ENCODE measurements around the gene TRIM52. TPM values are rescaled to one million over a fixed set of nuclear protein-coding genes. Genes with fewer than 3 reads are reported as not detected.

Gene TRIM52
- polyA plus RNA-seq, 2 of the 4 experiments (the other 2 are of a cell fraction) = 11.1 to 12.1 TPM

DNA sequence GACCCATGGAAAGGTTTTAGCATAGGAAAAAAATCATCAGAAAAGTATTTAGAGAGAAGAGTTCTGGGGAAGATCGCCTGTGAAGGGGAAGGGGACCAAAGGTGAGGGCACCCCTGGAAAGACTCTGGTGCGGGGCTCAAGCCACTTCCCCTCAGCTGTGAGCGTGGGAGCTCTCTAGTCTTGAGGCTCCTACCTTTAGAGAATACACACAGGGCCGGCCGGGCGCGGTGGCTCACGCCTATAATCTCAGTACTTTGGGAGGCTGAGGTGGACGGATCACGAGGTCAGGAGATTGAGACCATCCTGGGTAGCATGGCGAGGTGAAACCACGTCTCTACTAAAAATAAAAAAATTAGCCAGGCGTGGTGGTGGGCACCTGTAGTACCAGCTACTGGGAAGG, 30.9 kb downstream of the TRIM52 start:
- no peaks in the 10 kb centered on the region for H3K9me3 ChIP-seq
- no peak for ATAC-seq
- H3K4me3 ChIP-seq = no peak overlapping the region
- no peak for FAIRE-seq
- no peak overlapping the region for H3K4me2 ChIP-seq
- peaks cover 2% of the 10 kb centered on the region; the same call in 2 of the 3 replicates for H3K4me1 ChIP-seq
- TF ChIP-seq EP300 (IDR thresholded peaks at IDR 0.05) (no peak), FOXS1 (CRISPR knock-in tag; IDR thresholded peaks at IDR 0.05) (no peak), JUNB (IDR thresholded peaks at IDR 0.05) (no peak), POLR2AphosphoS2 (conservative IDR thresholded peaks at IDR 0.05; ENCODE audit: low read length) (no peak), TFCP2L1 (CRISPR knock-in tag; IDR thresholded peaks at IDR 0.05) (no peak), ZFP36 (IDR thresholded peaks at IDR 0.05; ENCODE audit: borderline replicate concordance, partially characterized antibody) (no peak), ESRRA (IDR thresholded peaks at IDR 0.05; ENCODE audit: borderline replicate concordance, low read length) (no peak), CEBPB (IDR thresholded peaks at IDR 0.05) (no peak), MAFK (IDR thresholded peaks at IDR 0.05; ENCODE audit: partially characterized antibody) (no peak), HEYL (CRISPR knock-in tag; IDR thresholded peaks at IDR 0.05) (no peak), RNF2 (IDR thresholded peaks at IDR 0.05; ENCODE audit: borderline replicate concordance, low read depth) (no peak), HOXA7 (CRISPR knock-in tag; IDR thresholded peaks at IDR 0.05) (no peak), RCOR1 (IDR thresholded peaks at IDR 0.05; ENCODE audit: low read depth, low read length) (no peak), NR3C1 (IDR thresholded peaks at IDR 0.05) (no peak), ZC3H11A (IDR thresholded peaks at IDR 0.05) (no peak)
- CTCF ChIA-PET = interaction anchor here (0.8 kb wide), 1 partner anchor 46 kb away, joined by 3 read pairs; no protein-coding TSS in a partner anchor
- WGBS (ENCODE audit: missing lambda C conversion rate) = 93% methylated on average over 13 of the region's 13 CpGs
- POLR2A ChIA-PET = interaction anchor here (1.0 to 1.1 kb wide), 2 partner anchors 8 to 32 kb away, joined by 3 to 4 read pairs; no protein-coding TSS in a partner anchor
- DNase-seq (ENCODE audit: low read depth in 1 of 2, low spot score in 1 of 2) = no peak
- H3K27ac ChIP-seq = no peak overlapping the region

DNA sequence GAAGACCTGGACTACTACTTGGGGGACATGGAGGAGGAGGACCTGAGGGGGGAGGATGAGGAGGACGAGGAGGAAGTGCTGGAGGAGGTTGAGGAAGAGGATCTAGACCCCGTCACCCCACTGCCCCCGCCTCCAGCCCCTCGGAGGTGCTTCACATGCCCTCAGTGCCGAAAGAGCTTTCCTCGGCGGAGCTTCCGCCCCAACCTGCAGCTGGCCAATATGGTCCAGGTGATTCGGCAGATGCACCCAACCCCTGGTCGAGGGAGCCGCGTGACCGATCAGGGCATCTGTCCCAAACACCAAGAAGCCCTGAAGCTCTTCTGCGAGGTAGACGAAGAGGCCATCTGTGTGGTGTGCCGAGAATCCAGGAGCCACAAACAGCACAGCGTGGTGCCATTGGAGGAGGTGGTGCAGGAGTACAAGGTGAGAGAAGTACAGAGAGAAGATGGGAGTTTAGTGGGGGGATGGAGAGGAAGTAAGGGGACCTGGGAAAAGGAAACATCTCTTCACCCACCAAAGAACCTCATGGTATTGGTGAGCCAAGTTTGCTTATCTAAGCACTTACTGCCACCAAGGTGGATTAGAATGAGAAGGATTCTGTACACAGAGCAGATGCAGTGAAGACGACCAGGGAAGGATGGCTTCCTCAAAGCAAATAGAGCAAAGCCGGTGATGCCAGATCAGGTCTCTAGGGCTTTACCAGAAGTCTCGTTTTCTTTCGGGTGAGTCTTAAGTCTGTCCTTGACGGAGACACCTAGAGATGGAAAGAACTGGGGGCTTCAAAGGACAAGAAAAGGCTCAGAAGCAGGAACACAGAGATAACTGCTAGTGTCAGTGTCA, 36.3 kb downstream of the TRIM52 start:
- Histone ChIP-seq H3K27ac (peak overlapping the region; percentile 95 to 98), H3K4me1 (peaks cover 16% of the 10 kb centered on the region), H3K4me3 (peak overlapping the region; percentile 90), H3K9me3 (no peaks in the 10 kb centered on the region), H3K4me2 (peak overlapping the region; percentile 85)
- ChIA-PET POLR2A (interaction anchor here (1.9 kb wide), 1 partner anchor 17 kb away, joined by 9 read pairs; no protein-coding TSS in a partner anchor), CTCF (interaction anchor here (0.9 to 1.6 kb wide), 3 partner anchors 20 to 37 kb away, joined by 3 to 5 read pairs (median 3); partner anchors contain the start of gene TRIM7)
- DNase-seq (ENCODE audit: low read depth in 1 of 2, low spot score in 1 of 2) = no peak
- ATAC-seq = no peak
- FAIRE-seq = no peak
- TF ChIP-seq MYC (IDR thresholded peaks at IDR 0.05; ENCODE audit: borderline replicate concordance, low read length) (no peak), NFE2L2 (conservative IDR thresholded peaks at IDR 0.05; ENCODE audit: low read length) (no peak), MAFK (IDR thresholded peaks at IDR 0.05; ENCODE audit: partially characterized antibody) (peak; percentile 57), E2F6 (IDR thresholded peaks at IDR 0.05; ENCODE audit: borderline replicate concordance, low read depth) (no peak), POLR2A (IDR thresholded peaks at IDR 0.05; ENCODE audit: low read length) (no peak), ZC3H11A (IDR thresholded peaks at IDR 0.05) (no peak), GATA3 (IDR thresholded peaks at IDR 0.05; ENCODE audit: borderline replicate concordance) (no peak)
- TF ChIP-seq, protein P1, sequence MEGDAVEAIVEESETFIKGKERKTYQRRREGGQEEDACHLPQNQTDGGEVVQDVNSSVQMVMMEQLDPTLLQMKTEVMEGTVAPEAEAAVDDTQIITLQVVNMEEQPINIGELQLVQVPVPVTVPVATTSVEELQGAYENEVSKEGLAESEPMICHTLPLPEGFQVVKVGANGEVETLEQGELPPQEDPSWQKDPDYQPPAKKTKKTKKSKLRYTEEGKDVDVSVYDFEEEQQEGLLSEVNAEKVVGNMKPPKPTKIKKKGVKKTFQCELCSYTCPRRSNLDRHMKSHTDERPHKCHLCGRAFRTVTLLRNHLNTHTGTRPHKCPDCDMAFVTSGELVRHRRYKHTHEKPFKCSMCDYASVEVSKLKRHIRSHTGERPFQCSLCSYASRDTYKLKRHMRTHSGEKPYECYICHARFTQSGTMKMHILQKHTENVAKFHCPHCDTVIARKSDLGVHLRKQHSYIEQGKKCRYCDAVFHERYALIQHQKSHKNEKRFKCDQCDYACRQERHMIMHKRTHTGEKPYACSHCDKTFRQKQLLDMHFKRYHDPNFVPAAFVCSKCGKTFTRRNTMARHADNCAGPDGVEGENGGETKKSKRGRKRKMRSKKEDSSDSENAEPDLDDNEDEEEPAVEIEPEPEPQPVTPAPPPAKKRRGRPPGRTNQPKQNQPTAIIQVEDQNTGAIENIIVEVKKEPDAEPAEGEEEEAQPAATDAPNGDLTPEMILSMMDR (IDR thresholded peaks at IDR 0.05) = no peak
- 78% methylated on average over 15 of the region's 22 CpGs for WGBS (ENCODE audit: missing lambda C conversion rate)
